Measurements from ENCODE around the gene OR4P4. TPM values are rescaled to one million over a fixed set of nuclear protein-coding genes. Genes with fewer than 3 reads are reported as not detected.

Gene OR4P4
- total and polyA plus RNA-seq, 10 of the 15 experiments (the other 5 are each of a cell fraction or from before 2014, with no cell fraction given), result not detected

DNA sequence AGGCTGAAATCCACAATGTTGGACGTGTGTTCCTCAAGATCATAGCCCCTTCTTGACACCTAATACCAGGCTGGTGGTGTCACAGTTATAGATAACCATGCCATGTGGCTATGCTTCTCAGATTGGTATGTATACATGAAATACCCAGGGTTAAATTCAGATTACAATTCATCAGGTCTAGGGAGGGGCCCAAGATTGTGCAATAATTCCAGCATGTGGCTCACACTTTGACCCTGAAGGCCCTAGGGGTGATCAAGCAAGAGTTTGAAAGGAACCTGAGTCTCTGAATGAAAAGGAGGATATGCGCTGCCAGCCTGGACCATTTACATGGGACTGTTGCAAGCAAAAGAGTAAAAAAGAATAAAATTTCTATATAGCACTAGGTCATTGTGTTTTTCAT is 34.5 kb downstream of the OR4P4 start:
- Histone ChIP-seq H3K4me3 (no peak overlapping the region), H3K27me3 (replicated peaks in 1 of 2; ENCODE audit: control insufficient read depth in 2 of 2, insufficient read depth in 2 of 2, low read length in 1 of 2) (no peaks in the 10 kb centered on the region), H3K9me3 (replicated peaks; ENCODE audit: control insufficient read depth, insufficient read depth, low read length) (no peaks in the 10 kb centered on the region), H3K4me1 (ENCODE audit: control insufficient read depth, insufficient read depth, low read length) (no peaks in the 10 kb centered on the region), H3K27ac (ENCODE audit: control insufficient read depth, insufficient read depth) (no peak overlapping the region), H2AFZ (ENCODE audit: control insufficient read depth, low read depth, low read length) (no peak overlapping the region), H3K36me3 (ENCODE audit: control insufficient read depth in 2 of 2, insufficient read depth in 2 of 2, low read length in 1 of 2) (no peaks in the 10 kb centered on the region), H3K79me2 (ENCODE audit: control insufficient read depth, insufficient read depth, low read length) (no peaks in the 10 kb centered on the region), H4K20me1 (ENCODE audit: control insufficient read depth, insufficient read depth) (no peaks in the 10 kb centered on the region), H3K4me2 (ENCODE audit: control insufficient read depth, insufficient read depth) (no peak overlapping the region), H3K9ac (ENCODE audit: control insufficient read depth, insufficient read depth, low read length) (no peak overlapping the region)
- no peak for DNase-seq (ENCODE audit: low read depth, low spot score)
- ChIA-PET CTCF (no interaction called here), POLR2A (no interaction called here), SMC1A (ENCODE audit: uncharacterized antibody, unreplicated experiment) (no interaction called here), RAD21 (ENCODE audit: unreplicated experiment) (no interaction called here)
- intact Hi-C loops (cut with micrococcal nuclease; ENCODE audit: unreplicated experiment), result no loop called here
- 0% methylated on average over 1 of the region's 2 CpGs for WGBS (ENCODE audit: insufficient coverage, insufficient replicate concordance, low lambda C conversion rate, missing lambda C conversion rate)
- no TSS peak for BruUV-seq (replicated peaks)
- in situ Hi-C loops (cut with MboI), result no loop called here
- ATAC-seq, result no peak
- FAIRE-seq, result no peak
- no peak for TF ChIP-seq IKZF2 (IDR thresholded peaks at IDR 0.05)
- TF ChIP-seq, protein P1, sequence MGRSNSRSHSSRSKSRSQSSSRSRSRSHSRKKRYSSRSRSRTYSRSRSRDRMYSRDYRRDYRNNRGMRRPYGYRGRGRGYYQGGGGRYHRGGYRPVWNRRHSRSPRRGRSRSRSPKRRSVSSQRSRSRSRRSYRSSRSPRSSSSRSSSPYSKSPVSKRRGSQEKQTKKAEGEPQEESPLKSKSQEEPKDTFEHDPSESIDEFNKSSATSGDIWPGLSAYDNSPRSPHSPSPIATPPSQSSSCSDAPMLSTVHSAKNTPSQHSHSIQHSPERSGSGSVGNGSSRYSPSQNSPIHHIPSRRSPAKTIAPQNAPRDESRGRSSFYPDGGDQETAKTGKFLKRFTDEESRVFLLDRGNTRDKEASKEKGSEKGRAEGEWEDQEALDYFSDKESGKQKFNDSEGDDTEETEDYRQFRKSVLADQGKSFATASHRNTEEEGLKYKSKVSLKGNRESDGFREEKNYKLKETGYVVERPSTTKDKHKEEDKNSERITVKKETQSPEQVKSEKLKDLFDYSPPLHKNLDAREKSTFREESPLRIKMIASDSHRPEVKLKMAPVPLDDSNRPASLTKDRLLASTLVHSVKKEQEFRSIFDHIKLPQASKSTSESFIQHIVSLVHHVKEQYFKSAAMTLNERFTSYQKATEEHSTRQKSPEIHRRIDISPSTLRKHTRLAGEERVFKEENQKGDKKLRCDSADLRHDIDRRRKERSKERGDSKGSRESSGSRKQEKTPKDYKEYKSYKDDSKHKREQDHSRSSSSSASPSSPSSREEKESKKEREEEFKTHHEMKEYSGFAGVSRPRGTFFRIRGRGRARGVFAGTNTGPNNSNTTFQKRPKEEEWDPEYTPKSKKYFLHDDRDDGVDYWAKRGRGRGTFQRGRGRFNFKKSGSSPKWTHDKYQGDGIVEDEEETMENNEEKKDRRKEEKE (IDR thresholded peaks at IDR 0.05), result no peak
- TF ChIP-seq, protein P2, sequence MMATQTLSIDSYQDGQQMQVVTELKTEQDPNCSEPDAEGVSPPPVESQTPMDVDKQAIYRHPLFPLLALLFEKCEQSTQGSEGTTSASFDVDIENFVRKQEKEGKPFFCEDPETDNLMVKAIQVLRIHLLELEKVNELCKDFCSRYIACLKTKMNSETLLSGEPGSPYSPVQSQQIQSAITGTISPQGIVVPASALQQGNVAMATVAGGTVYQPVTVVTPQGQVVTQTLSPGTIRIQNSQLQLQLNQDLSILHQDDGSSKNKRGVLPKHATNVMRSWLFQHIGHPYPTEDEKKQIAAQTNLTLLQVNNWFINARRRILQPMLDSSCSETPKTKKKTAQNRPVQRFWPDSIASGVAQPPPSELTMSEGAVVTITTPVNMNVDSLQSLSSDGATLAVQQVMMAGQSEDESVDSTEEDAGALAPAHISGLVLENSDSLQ (IDR thresholded peaks at IDR 0.05), result no peak
- no peak for TF ChIP-seq FOXK2 (IDR thresholded peaks at IDR 0.05)
- no peak for TF ChIP-seq RUNX3 (IDR thresholded peaks at IDR 0.05; ENCODE audit: low read length)
- TF ChIP-seq YY1 (IDR thresholded peaks at IDR 0.05; ENCODE audit: low read depth, low read length), result no peak
- no peak for TF ChIP-seq SIN3A (IDR thresholded peaks at IDR 0.05; ENCODE audit: low read depth, low read length)
- no peak for TF ChIP-seq NR2C1 (IDR thresholded peaks at IDR 0.05)
- TF ChIP-seq ATF7 (IDR thresholded peaks at IDR 0.05; ENCODE audit: low read depth), result no peak
- TF ChIP-seq, protein P3, sequence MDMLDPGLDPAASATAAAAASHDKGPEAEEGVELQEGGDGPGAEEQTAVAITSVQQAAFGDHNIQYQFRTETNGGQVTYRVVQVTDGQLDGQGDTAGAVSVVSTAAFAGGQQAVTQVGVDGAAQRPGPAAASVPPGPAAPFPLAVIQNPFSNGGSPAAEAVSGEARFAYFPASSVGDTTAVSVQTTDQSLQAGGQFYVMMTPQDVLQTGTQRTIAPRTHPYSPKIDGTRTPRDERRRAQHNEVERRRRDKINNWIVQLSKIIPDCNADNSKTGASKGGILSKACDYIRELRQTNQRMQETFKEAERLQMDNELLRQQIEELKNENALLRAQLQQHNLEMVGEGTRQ (IDR thresholded peaks at IDR 0.05; ENCODE audit: borderline replicate concordance, low read depth, low read length), result no peak

Data from GM12878 (cell line).